ENCODE measurements around the gene RPL28.

Gene RPL28

DNA sequence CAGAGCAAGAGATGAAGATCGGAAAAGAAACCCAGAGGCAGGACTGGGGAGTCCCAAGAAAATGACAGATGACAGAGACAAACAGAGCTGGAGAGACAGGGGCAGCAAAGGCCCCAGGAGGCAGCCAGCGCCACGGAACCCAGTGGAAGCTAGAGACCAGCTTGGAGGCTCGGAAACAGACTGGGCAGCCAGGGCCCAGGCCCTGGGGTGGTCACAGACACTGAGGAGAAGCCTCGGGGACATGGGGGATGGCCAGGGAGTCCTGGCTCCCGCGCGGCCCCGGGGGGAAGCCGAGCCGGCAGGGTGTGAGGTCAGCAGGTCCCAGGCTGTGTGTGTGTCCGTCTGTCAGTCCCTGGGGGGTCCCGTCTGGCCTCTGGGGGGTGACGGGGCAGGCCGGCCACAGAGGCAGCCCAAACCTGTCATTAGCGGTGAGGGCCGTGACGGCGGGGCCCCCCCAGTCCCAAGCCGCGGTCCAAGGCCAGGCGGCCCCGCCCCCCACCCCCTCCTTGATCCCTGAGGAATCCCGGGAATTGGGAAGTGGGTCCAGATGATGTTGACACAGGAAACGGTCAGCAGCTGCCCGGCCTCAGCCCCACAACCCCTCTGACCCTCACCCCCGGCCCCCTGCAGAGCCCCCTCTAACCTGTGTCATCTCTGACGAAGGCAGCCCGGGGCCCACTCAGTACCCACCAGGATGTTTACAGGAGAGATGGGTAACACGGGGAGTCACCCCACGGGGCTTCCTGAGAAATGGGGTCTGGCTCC is 11.6 kb upstream of the RPL28 start:
- DNase-seq = no peak

DNA sequence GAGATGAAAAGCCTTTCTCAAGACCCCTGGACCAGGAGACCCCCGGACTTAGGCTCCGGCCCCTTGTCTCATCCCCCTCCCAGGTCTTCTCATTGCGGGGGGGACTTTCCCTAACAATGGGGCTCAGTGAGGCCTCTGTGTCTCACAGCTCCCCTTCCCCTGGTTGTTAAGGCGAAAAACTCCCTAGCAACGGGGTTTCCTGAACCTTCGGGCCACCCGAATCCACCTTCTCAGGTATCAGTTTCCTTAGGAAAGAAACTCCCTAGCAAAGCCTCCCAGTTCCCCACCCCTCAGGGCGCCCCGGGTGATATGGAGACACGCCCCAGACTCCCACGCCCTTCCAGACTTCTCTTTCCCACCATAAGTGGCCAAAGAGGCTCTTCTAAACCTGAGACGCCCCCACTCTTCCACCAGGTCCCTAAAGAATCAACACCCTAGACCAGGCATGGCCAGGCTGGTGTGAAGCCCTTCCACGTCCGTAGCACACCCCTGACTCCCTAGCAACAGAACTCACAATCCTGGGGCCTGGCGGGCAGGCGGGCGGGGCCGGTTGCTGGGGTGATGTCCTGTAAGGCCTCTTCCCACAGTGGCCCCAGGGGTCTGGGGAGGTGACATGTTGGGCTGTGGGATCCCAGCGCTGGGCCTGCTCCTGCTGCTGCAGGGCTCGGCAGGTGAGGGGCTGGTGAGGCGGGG is 9.3 kb upstream of the RPL28 start, which contains the start of gene TMEM190:
TSS of gene TMEM190 (plus strand) at position 586 of the 693 bp plus-strand sequence. CDS start at position 614, 28 bp downstream.
- DNase-seq = peak; percentile 34

DNA sequence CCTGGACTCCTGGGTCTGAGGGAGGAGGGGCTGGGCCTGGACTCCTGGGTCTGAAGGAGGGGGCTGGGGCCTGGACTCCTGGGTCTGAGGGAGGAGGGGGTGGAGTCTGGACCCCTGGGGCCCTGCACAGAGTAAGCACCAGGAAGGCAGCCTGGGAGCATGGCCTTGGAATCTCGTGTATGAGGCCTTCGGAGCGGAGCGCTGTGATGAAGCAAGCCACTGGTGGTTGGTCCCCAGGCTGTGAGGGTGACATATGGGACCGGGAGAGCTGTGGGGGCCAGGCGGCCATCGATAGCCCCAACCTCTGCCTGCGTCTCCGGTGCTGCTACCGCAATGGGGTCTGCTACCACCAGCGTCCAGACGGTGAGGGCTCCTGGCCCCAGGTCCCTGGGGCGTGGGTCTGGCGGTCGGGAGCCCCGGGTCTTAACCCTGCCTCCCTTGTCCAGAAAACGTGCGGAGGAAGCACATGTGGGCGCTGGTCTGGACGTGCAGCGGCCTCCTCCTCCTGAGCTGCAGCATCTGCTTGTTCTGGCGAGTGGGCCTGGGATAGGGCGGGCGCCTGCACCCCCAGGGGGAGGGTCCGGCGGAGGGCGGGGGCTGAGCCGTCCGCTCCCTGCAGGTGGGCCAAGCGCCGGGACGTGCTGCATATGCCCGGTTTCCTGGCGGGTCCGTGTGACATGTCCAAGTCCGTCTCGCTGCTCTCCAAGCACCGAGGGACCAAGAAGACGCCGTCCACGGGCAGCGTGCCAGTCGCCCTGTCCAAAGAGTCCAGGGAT is 8.2 kb upstream of the RPL28 start:
- DNase-seq = no peak

DNA sequence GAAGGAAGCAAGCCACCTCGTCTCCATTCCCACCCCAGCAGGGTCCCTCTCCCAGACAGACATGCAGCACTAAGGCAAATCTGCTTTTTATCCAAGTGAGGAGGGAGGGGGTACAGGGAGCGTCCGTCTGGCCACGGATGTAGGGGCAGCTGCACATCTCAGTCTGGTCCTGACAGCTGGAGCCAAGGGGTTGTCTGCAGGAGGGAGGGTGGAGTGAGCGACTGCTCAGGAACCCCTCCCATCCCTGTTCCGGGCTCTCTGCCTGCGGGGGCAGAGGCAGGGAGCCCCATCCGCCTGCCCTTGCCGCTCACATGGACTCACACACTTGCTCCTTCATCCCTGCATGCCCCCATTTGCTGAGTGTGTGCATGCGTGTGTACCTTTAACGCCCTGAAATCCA is 6.6 kb upstream of the RPL28 start:
- DNase-seq = no peak

DNA sequence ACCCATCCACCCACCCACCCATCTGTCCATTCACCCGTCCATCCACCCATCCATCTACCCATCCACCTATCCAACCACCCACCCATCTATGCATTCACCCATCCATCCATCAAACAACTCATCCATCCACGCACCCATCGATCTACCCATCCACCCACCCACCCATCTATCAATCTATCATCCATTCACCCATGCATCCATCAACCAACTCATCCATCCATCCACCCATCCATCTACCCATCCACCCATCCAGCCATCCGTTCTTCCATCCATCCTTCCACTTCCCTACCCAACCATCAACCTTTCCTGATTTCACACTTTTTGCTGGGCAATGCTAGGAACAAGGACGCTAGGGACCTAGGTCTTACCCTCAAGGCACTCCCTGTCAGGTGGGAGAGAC is 3.7 kb upstream of the RPL28 start:
- DNase-seq = no peak

DNA sequence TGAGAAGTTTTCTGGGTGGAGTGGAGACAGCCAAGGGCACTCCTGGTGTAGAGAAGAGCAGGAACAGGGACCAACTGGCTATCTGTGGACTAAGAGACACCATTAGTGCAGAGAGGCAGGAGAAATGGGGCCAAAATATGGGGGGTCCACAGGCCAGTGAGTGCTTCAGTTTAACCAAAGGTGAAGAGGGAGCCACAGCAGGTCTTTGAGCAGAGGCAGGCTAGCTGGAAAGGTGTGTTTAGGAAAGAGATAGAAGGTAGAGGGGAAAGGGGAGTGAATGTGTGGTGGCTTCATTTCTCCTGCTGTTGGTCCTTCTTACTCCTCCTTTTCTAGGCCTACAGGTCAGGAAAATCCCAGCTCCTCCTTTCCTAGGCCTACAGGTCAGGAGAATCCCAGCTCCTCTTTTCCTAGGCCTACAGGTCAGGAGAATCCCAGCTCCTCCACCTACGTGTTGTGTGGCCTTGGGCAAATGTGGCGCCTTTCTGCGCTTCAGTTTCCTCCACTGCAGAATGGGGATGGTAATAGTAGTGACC is 3.1 kb upstream of the RPL28 start:
- no peak for DNase-seq

DNA sequence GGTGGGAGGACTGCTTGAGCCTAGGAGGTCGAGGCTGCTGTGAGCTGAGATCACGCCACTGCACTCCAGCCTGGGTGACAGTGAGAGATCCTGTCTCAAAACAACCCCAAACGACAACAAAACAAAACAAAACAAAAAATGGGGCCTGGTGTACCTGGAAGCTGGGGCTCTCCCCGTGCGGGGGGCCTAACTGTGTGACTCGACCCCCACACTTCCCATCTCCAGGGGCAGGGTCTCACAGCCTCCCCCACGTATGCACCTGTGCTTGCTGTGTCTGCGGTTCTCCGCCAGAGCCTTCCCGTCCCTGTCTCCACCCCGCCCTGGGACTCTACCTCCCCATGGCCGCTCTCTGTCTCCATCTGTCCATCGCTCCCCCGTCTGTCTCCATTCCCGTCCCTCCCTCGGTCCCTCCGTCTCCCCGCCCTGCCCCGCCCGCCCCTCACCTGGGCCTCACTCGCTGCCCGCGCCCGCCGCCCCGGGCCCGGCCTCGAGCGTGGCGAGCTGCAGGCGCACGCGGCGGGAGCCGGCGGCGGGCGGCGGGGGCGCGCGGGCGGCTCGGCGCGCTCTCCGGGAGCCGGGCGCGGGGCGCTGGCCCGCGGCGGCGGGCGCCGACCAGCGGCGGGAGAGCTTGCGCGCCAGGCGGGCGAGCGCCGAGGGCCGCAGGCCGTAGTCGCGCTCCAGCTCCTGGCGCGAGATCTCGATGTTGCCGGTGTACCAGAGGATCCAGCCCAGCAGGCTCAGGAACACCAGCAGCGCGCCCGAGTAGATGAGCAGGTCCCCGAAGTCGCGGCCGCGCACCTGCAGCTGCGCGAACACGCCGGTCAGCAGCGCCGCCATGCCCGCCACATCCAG is 2.2 kb upstream of the RPL28 start:
- peak; percentile 77 for DNase-seq

DNA sequence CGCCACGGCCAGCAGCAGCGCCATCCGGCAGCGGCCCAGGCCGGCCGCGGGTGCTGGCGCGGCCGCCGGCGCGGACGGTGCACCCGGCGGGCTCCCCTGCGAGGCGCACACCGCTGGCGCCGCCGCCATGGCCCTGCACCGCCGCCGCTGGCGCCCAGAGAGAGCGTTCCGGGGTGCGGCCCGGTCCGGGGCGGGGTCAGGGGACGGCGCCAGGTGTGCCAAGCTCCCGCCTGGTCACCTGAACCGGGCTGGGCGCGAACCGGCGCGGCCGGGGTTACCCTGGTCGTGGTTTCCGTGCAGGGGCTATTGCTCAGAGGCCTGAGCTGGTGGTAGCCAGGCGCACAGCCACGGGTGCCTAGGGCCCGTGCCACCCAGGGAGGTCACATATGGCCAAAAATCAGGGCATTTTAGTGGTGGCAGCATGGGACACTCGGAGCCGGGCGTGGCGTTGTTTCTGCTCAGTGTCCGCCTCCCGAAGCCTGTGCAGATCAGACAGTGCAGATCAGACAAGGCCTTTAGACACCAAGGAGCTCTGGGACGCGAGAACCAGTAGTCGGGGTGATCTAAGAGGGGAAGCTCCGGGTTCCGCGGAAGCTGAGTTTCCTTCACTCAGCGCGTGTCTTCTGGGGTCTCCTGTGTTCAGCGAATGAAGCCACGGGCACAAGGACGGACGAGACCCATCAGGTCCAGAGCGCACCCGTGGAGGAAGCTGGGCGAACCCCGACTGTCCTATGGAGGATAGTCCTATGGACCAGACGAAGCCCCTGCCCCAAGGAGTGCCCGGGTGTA is 1.4 kb upstream of the RPL28 start, which contains the start of gene TMEM238:
TSS of gene TMEM238 (minus strand) at position 162 of the 789 bp plus-strand sequence. CDS start at position 129, 33 bp downstream.
- DNase-seq = peak; percentile 75

DNA sequence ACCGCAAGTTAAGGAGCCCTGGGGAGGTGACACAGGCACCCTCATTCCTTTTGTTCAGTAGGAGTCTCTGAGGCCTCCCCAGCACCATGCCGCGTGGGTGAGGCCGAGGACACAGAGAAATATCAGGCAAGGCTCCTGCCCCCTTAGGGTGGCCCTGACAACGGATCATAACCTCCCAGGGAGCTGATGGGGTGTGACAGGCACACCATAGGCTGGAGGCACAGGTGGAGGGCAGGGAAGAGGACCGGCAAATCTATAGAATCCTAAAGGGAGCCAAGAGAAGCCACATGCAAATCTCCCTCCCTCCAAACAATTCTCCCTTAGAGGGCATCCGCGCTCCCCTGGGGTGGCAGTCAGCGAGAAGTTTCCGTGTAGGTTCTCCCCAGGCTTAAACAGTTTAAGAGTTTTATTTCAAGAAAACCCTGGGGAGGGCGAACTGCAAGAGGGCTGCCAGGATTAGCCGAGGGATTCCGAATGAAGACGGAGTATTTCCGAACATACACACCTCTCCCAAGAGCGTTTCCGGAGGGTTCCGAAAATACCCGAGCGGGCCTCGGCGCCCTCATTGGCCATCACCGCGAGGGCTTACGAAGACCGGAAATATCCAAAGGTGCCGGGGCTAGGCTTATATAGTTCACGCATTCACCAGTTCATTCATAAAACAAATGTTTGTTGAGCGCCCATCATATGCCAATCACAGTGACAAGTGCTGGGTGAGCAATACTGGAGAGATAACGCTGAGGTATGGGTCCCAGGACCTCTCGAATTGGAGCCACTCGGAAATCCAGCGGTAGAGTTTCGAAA is 610 bp upstream of the RPL28 start:
- DNase-seq = peak; percentile 98

DNA sequence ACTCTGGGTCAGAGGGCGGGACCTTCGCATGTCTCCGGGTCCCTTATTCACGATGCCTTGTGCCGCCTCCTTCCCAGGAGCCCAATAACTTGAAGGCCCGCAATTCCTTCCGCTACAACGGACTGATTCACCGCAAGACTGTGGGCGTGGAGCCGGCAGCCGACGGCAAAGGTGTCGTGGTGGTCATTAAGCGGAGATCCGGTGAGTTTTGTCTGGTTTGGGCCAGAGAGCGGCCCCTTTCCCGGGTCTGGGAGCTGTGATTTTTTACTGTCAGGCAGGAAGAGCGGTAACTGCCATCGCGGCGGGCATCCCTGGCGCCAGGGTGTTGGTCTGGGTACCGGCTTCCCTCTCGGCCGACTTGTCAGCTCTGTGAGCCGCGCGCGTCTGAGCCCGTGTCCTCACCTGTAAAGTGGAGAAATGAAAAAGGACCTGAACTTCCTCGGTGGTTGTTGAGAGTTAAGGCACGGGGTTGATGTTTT is 800 bp downstream of the RPL28 start:
- peak; percentile 36 for DNase-seq

DNA sequence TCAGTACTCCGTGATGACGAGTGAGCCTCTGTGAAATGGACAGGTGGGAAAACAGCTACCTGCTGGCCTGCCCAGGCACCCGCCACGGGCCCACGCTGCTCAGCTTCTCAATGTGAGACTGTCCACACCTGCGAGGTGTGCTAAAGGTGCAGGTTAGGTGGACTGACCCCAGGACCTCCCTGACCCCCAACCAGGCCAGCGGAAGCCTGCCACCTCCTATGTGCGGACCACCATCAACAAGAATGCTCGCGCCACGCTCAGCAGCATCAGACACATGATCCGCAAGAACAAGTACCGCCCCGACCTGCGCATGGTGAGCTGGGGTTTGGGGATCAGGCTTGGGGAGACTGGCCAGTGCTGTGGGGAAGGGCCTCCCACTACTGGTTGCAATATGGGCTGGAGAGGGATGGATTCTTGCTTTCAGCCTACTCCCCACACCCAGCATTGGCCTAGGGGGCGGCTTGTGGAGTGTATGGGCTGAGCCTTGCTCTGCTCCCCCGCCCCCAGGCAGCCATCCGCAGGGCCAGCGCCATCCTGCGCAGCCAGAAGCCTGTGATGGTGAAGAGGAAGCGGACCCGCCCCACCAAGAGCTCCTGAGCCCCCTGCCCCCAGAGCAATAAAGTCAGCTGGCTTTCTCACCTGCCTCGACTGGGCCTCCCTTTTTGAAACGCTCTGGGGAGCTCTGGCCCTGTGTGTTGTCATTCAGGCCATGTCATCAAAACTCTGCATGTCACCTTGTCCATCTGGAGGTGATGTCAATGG is 2.2 kb downstream of the RPL28 start:
- DNase-seq = no peak

DNA sequence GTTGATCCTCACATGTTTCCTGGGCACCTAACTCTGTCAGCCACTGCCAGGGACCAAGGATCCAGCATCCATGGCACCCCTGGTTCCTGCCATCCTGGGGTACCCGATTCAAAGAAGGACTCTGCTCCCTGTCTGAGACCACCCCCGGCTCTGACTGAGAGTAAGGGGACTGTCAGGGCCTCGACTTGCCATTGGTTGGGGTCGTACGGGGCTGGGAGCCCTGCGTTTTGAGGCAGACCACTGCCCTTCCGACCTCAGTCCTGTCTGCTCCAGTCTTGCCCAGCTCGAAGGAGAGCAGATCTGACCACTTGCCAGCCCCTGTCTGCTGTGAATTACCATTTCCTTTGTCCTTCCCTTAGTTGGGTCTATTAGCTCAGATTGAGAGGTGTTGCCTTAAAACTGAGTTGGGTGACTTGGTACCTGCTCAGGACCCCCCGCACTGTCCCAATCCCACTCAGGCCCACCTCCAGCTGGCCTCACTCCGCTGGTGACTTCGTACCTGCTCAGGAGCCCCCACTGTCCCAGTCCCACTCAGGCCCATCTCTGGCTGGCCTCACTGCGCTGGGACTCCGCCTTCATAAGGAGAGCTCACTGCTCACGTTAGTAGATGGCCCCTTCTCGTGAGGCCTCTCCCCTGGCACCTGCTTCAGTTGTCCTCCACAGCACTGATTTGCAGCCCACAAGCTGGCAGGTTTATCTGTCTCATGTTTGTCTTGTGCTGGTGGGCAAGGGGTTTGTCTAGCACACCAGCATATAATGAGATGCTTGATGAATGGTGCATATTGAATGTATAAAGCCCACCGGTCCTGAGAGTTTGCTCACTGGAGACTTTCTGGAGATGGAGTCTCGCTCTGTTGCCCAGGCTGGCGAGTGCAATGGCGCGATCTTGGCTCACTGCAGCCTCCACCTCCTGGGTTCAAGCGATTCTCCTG is 3.9 kb downstream of the RPL28 start:
- DNase-seq = no peak

DNA sequence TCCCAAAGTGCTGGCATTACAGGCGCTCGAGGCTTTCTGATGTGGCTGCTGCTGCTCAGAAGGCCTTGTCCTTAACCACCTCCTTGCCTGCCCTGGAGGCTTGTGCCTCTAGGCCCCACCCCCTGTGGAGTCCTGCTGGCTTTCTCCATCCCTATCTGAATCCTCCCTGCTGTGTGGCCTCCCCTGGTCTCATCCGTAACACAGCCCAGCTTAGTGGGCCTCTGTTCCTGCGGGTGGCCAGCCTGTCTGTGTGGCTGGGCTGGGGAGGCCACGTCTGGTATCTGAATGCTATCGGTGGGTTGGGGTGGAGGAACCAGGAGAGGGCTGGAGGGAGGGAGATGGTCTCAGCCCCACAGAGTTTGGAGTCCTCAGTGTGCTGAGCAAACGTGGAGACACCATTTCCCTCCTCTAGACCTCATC is 4.7 kb downstream of the RPL28 start:
- DNase-seq = no peak

DNA sequence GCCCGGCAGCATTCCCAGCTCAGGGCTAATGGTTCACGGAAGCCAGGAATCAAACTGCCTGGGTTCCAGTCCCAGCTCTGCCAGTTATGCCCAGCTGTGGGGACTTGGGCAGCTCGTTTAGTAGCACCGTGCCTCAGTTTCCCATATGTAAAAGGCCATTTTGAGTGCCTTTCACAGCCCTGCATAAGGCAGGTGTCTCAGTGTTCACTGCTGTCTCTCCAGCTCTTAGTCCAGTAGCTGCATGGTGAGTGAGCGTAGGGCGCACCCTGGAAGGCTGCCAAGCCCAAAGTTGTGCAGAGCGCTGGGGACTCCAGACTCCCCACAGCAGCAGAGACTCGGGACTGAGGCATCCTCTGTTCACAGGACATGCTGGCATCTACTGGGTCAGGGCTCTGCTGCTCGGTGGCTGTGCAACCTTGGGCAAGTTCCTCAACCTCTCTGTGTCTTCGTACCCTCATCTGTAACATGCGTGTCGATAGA is 5.5 kb downstream of the RPL28 start:
- DNase-seq = peak; percentile 67

DNA sequence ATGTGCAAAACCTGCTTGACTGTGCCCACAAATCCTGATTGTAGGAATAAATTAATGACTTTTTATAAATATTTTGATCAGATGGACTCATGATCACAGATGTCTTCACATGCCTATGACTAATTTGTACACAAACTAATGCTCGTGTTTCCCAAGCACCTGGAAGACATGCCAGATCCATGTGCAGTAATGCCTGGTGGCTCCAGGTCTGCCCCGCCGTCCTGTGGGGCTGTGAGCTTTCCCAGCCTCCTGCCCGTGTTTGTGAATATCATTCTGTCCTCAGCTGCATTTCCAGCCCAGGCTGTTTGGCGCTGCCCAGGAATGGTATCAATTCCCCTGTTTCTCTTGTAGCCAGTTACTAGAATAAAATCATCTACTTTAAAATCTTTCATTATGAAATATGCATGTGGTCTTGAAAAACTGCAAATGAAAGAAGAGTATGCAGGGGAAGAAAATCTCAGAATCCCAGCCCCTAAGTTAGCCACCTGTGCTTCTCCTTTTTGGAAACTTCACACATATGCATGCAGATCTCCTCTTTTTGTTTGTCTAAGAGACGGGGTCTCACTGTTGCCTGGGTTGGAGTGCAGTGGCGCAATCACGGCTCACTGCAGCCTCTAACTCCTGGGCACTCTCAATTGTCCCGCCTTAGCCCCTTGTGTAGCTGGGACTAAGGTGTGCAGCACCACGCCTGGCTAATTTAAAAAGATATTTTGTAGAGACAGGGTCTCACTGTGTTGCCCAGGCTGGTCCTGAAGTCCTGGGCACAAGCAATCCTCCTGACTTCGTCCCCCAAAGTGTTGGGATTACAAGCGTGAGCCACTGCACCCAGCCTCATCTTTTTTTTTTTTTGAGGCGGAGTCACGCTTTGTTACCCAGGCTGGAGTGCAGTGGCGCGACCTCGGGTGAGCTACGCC is 6.2 kb downstream of the RPL28 start:
- DNase-seq = no peak

DNA sequence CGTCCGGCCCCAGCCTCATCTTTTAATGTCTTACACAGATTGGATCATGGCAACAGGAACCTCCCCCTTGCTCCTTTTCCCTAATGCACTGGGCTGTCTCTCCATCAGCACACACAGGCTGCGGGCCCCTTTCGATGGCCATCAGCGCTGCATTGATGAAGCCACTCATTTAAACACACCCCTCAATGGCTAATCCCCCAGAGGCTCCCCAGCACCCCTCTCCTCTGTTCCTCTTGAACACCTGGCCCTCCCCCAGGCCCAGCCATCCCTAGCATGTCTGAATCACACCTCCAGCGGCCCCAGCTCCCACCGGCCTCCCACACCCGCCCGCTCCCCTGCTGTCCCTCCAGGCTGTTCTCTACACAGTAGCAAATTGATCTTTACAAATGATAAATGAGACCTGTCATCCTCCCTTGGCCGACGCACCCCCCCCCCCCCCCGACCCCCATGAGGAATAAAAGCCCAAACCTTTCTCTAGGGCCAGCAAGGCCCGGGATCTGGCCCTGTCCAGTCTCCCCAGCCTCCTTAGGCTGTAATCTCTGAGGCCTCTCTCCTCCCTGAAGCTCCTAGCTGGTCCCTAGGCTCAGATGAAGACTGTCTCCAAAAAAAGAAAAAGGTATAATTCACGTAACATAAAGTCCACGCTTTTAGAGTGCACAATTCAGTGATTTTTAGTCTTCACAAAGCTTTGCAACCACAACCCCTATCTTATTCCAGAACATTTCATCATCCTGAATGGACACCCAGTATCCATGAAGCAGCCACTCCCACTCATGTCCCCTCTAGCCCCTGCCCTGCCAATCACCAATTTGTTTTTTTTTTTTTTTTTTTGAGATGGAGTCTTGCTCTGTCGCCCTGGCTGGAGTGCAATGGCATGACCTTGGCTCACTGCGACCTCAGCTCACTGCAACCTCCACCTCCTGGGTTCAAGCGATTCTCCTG is 7.4 kb downstream of the RPL28 start:
- DNase-seq = no peak

All from hematopoietic multipotent progenitor cell treated with erythropoietin and hydrocortisone succinate and interleukin-3 and kit ligand, for 6 days (in vitro differentiated cells).